Thyroid gland (tissue), 4 donors: ENCODE results near the gene ATAT1. TPM values are rescaled to one million over a fixed set of nuclear protein-coding genes. Genes with fewer than 3 reads are reported as not detected.

Source experiments
- DNase-seq, 2 donors: peaks; one replicate each; pipeline ENCODE4 v3.0.0-alpha.2; 2019
- H3K27ac ChIP-seq, 3 donors: fragments of 200-600 bp; sonication (generic); 1 replicate in 2 of 3; 2 replicates in 1 of 3; pipeline ENCODE4 v1.5.1; 2016 to 2019; ENCODE audit warnings: mild to moderate bottlenecking in 1 of 3, moderate library complexity in 1 of 3
- H3K27me3 ChIP-seq: fragments of 200-600 bp; sonication (generic); one replicate; pipeline ENCODE4 v1.5.1; 2019
- H3K36me3 ChIP-seq, 2 donors: fragments of 200-600 bp; sonication (generic); one replicate each; pipeline ENCODE4 v1.5.1; 2016 to 2019
- H3K4me1 ChIP-seq, 2 donors: fragments of 200-600 bp; sonication (generic); one replicate each; pipeline ENCODE4 v1.5.1; 2017 to 2019
- H3K4me3 ChIP-seq, 3 donors: fragments of 200-600 bp; sonication (generic); replicated peaks in 1 of 3; 1 replicate in 2 of 3; 2 replicates in 1 of 3; pipeline ENCODE4 v1.5.1; 2016; ENCODE audit warnings: mild to moderate bottlenecking in 1 of 3
- H3K9me3 ChIP-seq: fragments of 200-600 bp; sonication (generic); one replicate; pipeline ENCODE4 v1.5.1; 2017
- CTCF ChIP-seq, 6 experiments: fragments of 200-600 bp in 3 of 6; fragments of 450-650 bp in 3 of 6; sonication (generic) in 3 of 6; IDR thresholded peaks; one replicate each; pipeline ENCODE4 v1.5.1; 2016 to 2019; ENCODE audit warnings: antibody characterized with exemption in 6 of 6, mild to moderate bottlenecking in 2 of 6, inconsistent platforms in 1 of 6, moderate library complexity in 1 of 6
- POLR2A ChIP-seq, 2 donors: fragments of 450-650 bp; IDR thresholded peaks; one replicate each; pipeline ENCODE4 v1.6.1; 2017; ENCODE audit warnings: antibody characterized with exemption in 2 of 2, mild to moderate bottlenecking in 2 of 2, moderate library complexity in 1 of 2
- WGBS, 2 donors: methylation state at CpG; one replicate each; pipeline ENCODE4 v1.1.5; 2017; 5-methylcytosine and 5-hydroxymethylcytosine counted together
- intact Hi-C: fragments of 100-400 bp; cut with DNase I; formaldehyde crosslinking; loops from one replicate; pipeline ENCODE4 v1.15.1; 2023
- total RNA-seq, 4 donors: library from RNA; depleted of rRNA; stranded (reverse); fragments of >200 nt; gene quantifications; one replicate each; pipeline ENCODE4 v1.2.3, GENCODE V29; 2016

ATAT1 gene
- total RNA-seq, 4 donors from 2014 or later, result 3.8 to 7.6 (median 6.1) TPM

- WGBS, 2 donors, result 50 to 68% methylated on average over 13 to 19 of the region's 21 CpGs
- DNase-seq, result no peak
- H3K27me3 ChIP-seq, result no peaks in the 10 kb centered on the region
- no peaks in the 10 kb centered on the region for H3K9me3 ChIP-seq
- no peak for TF ChIP-seq POLR2A (IDR thresholded peaks at IDR 0.05)
- no peak for TF ChIP-seq CTCF (IDR thresholded peaks at IDR 0.05)
- peak overlapping the region in 1 of 3 donors; percentile 81 for H3K4me3 ChIP-seq
- H3K27ac ChIP-seq, result peak overlapping the region; percentile 93 to 98 (median 95)
- H3K4me1 ChIP-seq, result peaks cover 20 to 52% of the 10 kb centered on the region in 2 donors
- intact Hi-C loops, result no loop called here
- no peaks in the 10 kb centered on the region for H3K36me3 ChIP-seq
These were observed 57.9 kb downstream of the ATAT1 start for GRCh38 chr6:30684386-30685156.

- H3K27ac ChIP-seq, result peak overlapping the region; percentile 93 to 98 (median 95)
- H3K4me1 ChIP-seq, result peaks cover 24 to 52% of the 10 kb centered on the region in 2 donors
- no peaks in the 10 kb centered on the region for H3K9me3 ChIP-seq
- intact Hi-C loops, result no loop called here
- peak overlapping the region in 1 of 3 donors; percentile 81 for H3K4me3 ChIP-seq
- H3K27me3 ChIP-seq, result no peaks in the 10 kb centered on the region
- DNase-seq, result no peak
- 60 to 67% methylated on average over 28 to 29 of the region's 29 CpGs for WGBS, 2 donors
- no peak for TF ChIP-seq CTCF (IDR thresholded peaks at IDR 0.05)
- no peak for TF ChIP-seq POLR2A (IDR thresholded peaks at IDR 0.05)
- H3K36me3 ChIP-seq, result no peaks in the 10 kb centered on the region
These were observed 58.7 kb downstream of the ATAT1 start for GRCh38 chr6:30685157-30686008.

GRCh38 chr6:30686009-30686907 is 59.6 kb downstream of the ATAT1 start, which contains the start of gene PPP1R18:
TSS of gene PPP1R18 (minus strand) at chr6:30686645. CDS start at chr6:30686018, 627 bp downstream.
- no peaks in the 10 kb centered on the region for H3K27me3 ChIP-seq
- intact Hi-C loops, result no loop called here

More at GRCh38 chr6:30686009-30686907, 59.6 kb downstream of the ATAT1 start, which contains the start of gene PPP1R18:
- 6 to 8% methylated on average over 24 to 26 of the region's 41 CpGs for WGBS, 2 donors
- TF ChIP-seq POLR2A (IDR thresholded peaks at IDR 0.05) (peak in 1 of 2 donors; percentile 38), CTCF (IDR thresholded peaks at IDR 0.05) (no peak)
- Histone ChIP-seq H3K4me1 (peaks cover 28 to 56% of the 10 kb centered on the region in 2 donors), H3K27ac (peak within 1 kb of the TSS; percentile 93 to 98 (median 95)), H3K4me3 (peak within 1 kb of the TSS; percentile 70 to 84 (median 81)), H3K9me3 (no peaks in the 10 kb centered on the region), H3K36me3 (no peaks in the 10 kb centered on the region)
- DNase-seq, result peak; percentile 74 to 76
